ENCODE results near the gene UBFD1.

UBFD1 gene

GRCh38 chr16:23515881-23516280 lies 41.6 kb upstream of the UBFD1 start:
- Histone ChIP-seq H3K9ac (ENCODE audit: low read length) (no peak overlapping the region), H3K36me3 (ENCODE audit: control insufficient read depth, insufficient read depth, low read length) (no peaks in the 10 kb centered on the region), H2AK5ac (ENCODE audit: low read length) (no peak overlapping the region), H4K8ac (ENCODE audit: low read depth, low read length) (no peak overlapping the region), H2BK5ac (ENCODE audit: low read length) (no peak overlapping the region), H3K27me3 (ENCODE audit: insufficient read depth, low read length, poor library complexity) (no peaks in the 10 kb centered on the region), H3K27ac (ENCODE audit: low read depth, low read length) (no peak overlapping the region), H3K4ac (ENCODE audit: low read depth, low read length) (no peak overlapping the region), H2BK120ac (ENCODE audit: low read depth, low read length) (no peak overlapping the region), H3K4me2 (ENCODE audit: low read length) (no peak overlapping the region), H3K4me3 (ENCODE audit: low read length) (no peak overlapping the region), H3K18ac (ENCODE audit: low read length) (no peak overlapping the region), H4K5ac (ENCODE audit: low read length) (no peak overlapping the region), H3K79me2 (ENCODE audit: control insufficient read depth, insufficient read depth, low read length) (no peaks in the 10 kb centered on the region), H3K23ac (ENCODE audit: low read length) (no peak overlapping the region), H2BK15ac (replicated peaks; ENCODE audit: low read depth) (no peak overlapping the region), H3K79me1 (ENCODE audit: low read length) (no peaks in the 10 kb centered on the region), H3K56ac (ENCODE audit: low read length) (no peak overlapping the region), H3K4me1 (ENCODE audit: control insufficient read depth, low read depth, low read length) (no peaks in the 10 kb centered on the region)
- DNase-seq = no peak
- WGBS (ENCODE audit: extremely low coverage, insufficient coverage, low lambda C conversion rate) = no CpG with 5 or more reads among the region's 5 CpGs

GRCh38 chr16:23516366-23517137 lies 41.0 kb upstream of the UBFD1 start:
- no peak overlapping the region for H3K27ac ChIP-seq (ENCODE audit: low read depth, low read length)
- no peak overlapping the region for H4K5ac ChIP-seq (ENCODE audit: low read length)
- H3K79me1 ChIP-seq (ENCODE audit: low read length) = no peaks in the 10 kb centered on the region
- no peak overlapping the region for H3K9ac ChIP-seq (ENCODE audit: low read length)
- no CpG with 5 or more reads among the region's 4 CpGs for WGBS (ENCODE audit: extremely low coverage, insufficient coverage, low lambda C conversion rate)
- H3K27me3 ChIP-seq (ENCODE audit: insufficient read depth, low read length, poor library complexity) = no peaks in the 10 kb centered on the region
- H3K18ac ChIP-seq (ENCODE audit: low read length) = no peak overlapping the region
- H2BK5ac ChIP-seq (ENCODE audit: low read length) = no peak overlapping the region
- no peak overlapping the region for H2BK120ac ChIP-seq (ENCODE audit: low read depth, low read length)
- no peak overlapping the region for H3K23ac ChIP-seq (ENCODE audit: low read length)
- no peak overlapping the region for H3K4me3 ChIP-seq (ENCODE audit: low read length)
- H3K36me3 ChIP-seq (ENCODE audit: control insufficient read depth, insufficient read depth, low read length) = no peaks in the 10 kb centered on the region
- H3K4ac ChIP-seq (ENCODE audit: low read depth, low read length) = no peak overlapping the region
- DNase-seq = no peak
- H3K4me1 ChIP-seq (ENCODE audit: control insufficient read depth, low read depth, low read length) = no peaks in the 10 kb centered on the region
- H2BK15ac ChIP-seq (replicated peaks; ENCODE audit: low read depth) = no peak overlapping the region
- H2AK5ac ChIP-seq (ENCODE audit: low read length) = no peak overlapping the region
- no peak overlapping the region for H3K56ac ChIP-seq (ENCODE audit: low read length)
- H3K4me2 ChIP-seq (ENCODE audit: low read length) = no peak overlapping the region
- H4K8ac ChIP-seq (ENCODE audit: low read depth, low read length) = no peak overlapping the region
- H3K79me2 ChIP-seq (ENCODE audit: control insufficient read depth, insufficient read depth, low read length) = no peaks in the 10 kb centered on the region

GRCh38 chr16:23518435-23518891 lies 39.1 kb upstream of the UBFD1 start:
- Histone ChIP-seq H3K27ac (ENCODE audit: low read depth, low read length) (no peak overlapping the region), H3K79me1 (ENCODE audit: low read length) (no peaks in the 10 kb centered on the region), H3K9ac (ENCODE audit: low read length) (no peak overlapping the region), H2BK5ac (ENCODE audit: low read length) (no peak overlapping the region), H2BK120ac (ENCODE audit: low read depth, low read length) (no peak overlapping the region), H2AK5ac (ENCODE audit: low read length) (no peak overlapping the region), H3K27me3 (ENCODE audit: insufficient read depth, low read length, poor library complexity) (no peaks in the 10 kb centered on the region), H3K36me3 (ENCODE audit: control insufficient read depth, insufficient read depth, low read length) (peaks cover 5% of the 10 kb centered on the region), H3K56ac (ENCODE audit: low read length) (no peak overlapping the region), H4K5ac (ENCODE audit: low read length) (no peak overlapping the region), H3K23ac (ENCODE audit: low read length) (no peak overlapping the region), H2BK15ac (replicated peaks; ENCODE audit: low read depth) (no peak overlapping the region), H3K4me2 (ENCODE audit: low read length) (no peak overlapping the region), H3K79me2 (ENCODE audit: control insufficient read depth, insufficient read depth, low read length) (no peaks in the 10 kb centered on the region), H3K4me1 (ENCODE audit: control insufficient read depth, low read depth, low read length) (no peaks in the 10 kb centered on the region), H4K8ac (ENCODE audit: low read depth, low read length) (no peak overlapping the region), H3K4me3 (ENCODE audit: low read length) (no peak overlapping the region), H3K4ac (ENCODE audit: low read depth, low read length) (no peak overlapping the region), H3K18ac (ENCODE audit: low read length) (no peak overlapping the region)
- no peak for DNase-seq
- no CpG with 5 or more reads among the region's 3 CpGs for WGBS (ENCODE audit: extremely low coverage, insufficient coverage, low lambda C conversion rate)

- Histone ChIP-seq H3K4me3 (ENCODE audit: low read length) (no peak overlapping the region), H3K27me3 (ENCODE audit: insufficient read depth, low read length, poor library complexity) (no peaks in the 10 kb centered on the region), H4K8ac (ENCODE audit: low read depth, low read length) (no peak overlapping the region), H3K79me1 (ENCODE audit: low read length) (no peaks in the 10 kb centered on the region), H3K36me3 (ENCODE audit: control insufficient read depth, insufficient read depth, low read length) (peaks cover 7% of the 10 kb centered on the region), H2BK5ac (ENCODE audit: low read length) (no peak overlapping the region), H3K4ac (ENCODE audit: low read depth, low read length) (no peak overlapping the region), H3K9ac (ENCODE audit: low read length) (no peak overlapping the region), H2BK15ac (replicated peaks; ENCODE audit: low read depth) (no peak overlapping the region), H3K18ac (ENCODE audit: low read length) (no peak overlapping the region), H3K27ac (ENCODE audit: low read depth, low read length) (no peak overlapping the region), H3K79me2 (ENCODE audit: control insufficient read depth, insufficient read depth, low read length) (no peaks in the 10 kb centered on the region), H2AK5ac (ENCODE audit: low read length) (no peak overlapping the region), H3K56ac (ENCODE audit: low read length) (no peak overlapping the region), H2BK120ac (ENCODE audit: low read depth, low read length) (no peak overlapping the region), H3K23ac (ENCODE audit: low read length) (no peak overlapping the region), H3K4me2 (ENCODE audit: low read length) (no peak overlapping the region), H4K5ac (ENCODE audit: low read length) (no peak overlapping the region), H3K4me1 (ENCODE audit: control insufficient read depth, low read depth, low read length) (no peaks in the 10 kb centered on the region)
- WGBS (ENCODE audit: extremely low coverage, insufficient coverage, low lambda C conversion rate) = no CpG with 5 or more reads among the region's 5 CpGs
- no peak for DNase-seq
Measured at GRCh38 chr16:23519282-23519681, 38.2 kb upstream of the UBFD1 start.

GRCh38 chr16:23520500-23520899 lies 37.0 kb upstream of the UBFD1 start:
- no peak overlapping the region for H3K18ac ChIP-seq (ENCODE audit: low read length)
- no peaks in the 10 kb centered on the region for H3K79me1 ChIP-seq (ENCODE audit: low read length)
- DNase-seq = no peak
- no peak overlapping the region for H3K56ac ChIP-seq (ENCODE audit: low read length)
- no peak overlapping the region for H3K9ac ChIP-seq (ENCODE audit: low read length)
- no peak overlapping the region for H2BK120ac ChIP-seq (ENCODE audit: low read depth, low read length)
- H3K27me3 ChIP-seq (ENCODE audit: insufficient read depth, low read length, poor library complexity) = no peaks in the 10 kb centered on the region
- no peak overlapping the region for H3K27ac ChIP-seq (ENCODE audit: low read depth, low read length)
- no peak overlapping the region for H2AK5ac ChIP-seq (ENCODE audit: low read length)
- H3K79me2 ChIP-seq (ENCODE audit: control insufficient read depth, insufficient read depth, low read length) = no peaks in the 10 kb centered on the region
- no peak overlapping the region for H2BK5ac ChIP-seq (ENCODE audit: low read length)
- no peak overlapping the region for H2BK15ac ChIP-seq (replicated peaks; ENCODE audit: low read depth)
- H3K4me3 ChIP-seq (ENCODE audit: low read length) = no peak overlapping the region
- H3K36me3 ChIP-seq (ENCODE audit: control insufficient read depth, insufficient read depth, low read length) = peaks cover 7% of the 10 kb centered on the region
- H3K4me2 ChIP-seq (ENCODE audit: low read length) = no peak overlapping the region
- H3K4me1 ChIP-seq (ENCODE audit: control insufficient read depth, low read depth, low read length) = no peaks in the 10 kb centered on the region
- no peak overlapping the region for H3K23ac ChIP-seq (ENCODE audit: low read length)
- no peak overlapping the region for H3K4ac ChIP-seq (ENCODE audit: low read depth, low read length)
- no peak overlapping the region for H4K5ac ChIP-seq (ENCODE audit: low read length)
- no CpG with 5 or more reads among the region's 4 CpGs for WGBS (ENCODE audit: extremely low coverage, insufficient coverage, low lambda C conversion rate)
- no peak overlapping the region for H4K8ac ChIP-seq (ENCODE audit: low read depth, low read length)
